SK-N-SH treated with all-trans-retinoic acid at 6 μM for 48 hours (cell line): Measurements from ENCODE around the gene PKMYT1.

Experiments
- ATAC-seq: fragments of 200-7000 bp; cut with Tn5 transposase; 3 replicates; pipeline ENCODE4 v1.9.1; 2020; ENCODE audit warnings: mild to moderate bottlenecking, moderate library complexity
- ARNTL ChIP-seq: fragments of 450-650 bp; formaldehyde crosslinking; IDR thresholded peaks from 2 replicates; pipeline ENCODE4 v1.5.0; 2020; ENCODE audit warnings: low read depth, mild to moderate bottlenecking, moderate library complexity, borderline replicate concordance
- BACH2 ChIP-seq: fragments of 250-450 bp; sonication (Bioruptor Pico); IDR thresholded peaks from 2 replicates; pipeline ENCODE4 v1.9.0; 2021; ENCODE audit warnings: mild to moderate bottlenecking, borderline replicate concordance
- CSDC2 ChIP-seq: fragments of 250-450 bp; sonication (Bioruptor Pico); IDR thresholded peaks from 2 replicates; pipeline ENCODE4 v1.5.0; 2020; ENCODE audit warnings: mild to moderate bottlenecking, moderate library complexity
- ESRRG ChIP-seq: fragments of 250-450 bp; sonication (Bioruptor Pico); IDR thresholded peaks from 2 replicates; pipeline ENCODE4 v1.6.1; 2021; ENCODE audit warnings: mild to moderate bottlenecking
- GLIS3 ChIP-seq: fragments of 250-450 bp; sonication (Bioruptor Pico); IDR thresholded peaks from 2 replicates; pipeline ENCODE4 v1.5.0; 2020; ENCODE audit warnings: mild to moderate bottlenecking, moderate library complexity
- OSR1 ChIP-seq: fragments of 250-450 bp; sonication (Bioruptor Pico); IDR thresholded peaks from 2 replicates; pipeline ENCODE4 v1.8.0; 2022; ENCODE audit warnings: moderate library complexity, mild to moderate bottlenecking, inconsistent platforms
- PATZ1 ChIP-seq: fragments of 250-450 bp; sonication (Bioruptor Pico); IDR thresholded peaks from 2 replicates; pipeline ENCODE4 v1.8.0; 2020; ENCODE audit warnings: mild to moderate bottlenecking, moderate library complexity, borderline replicate concordance
- PPARA ChIP-seq: fragments of 250-450 bp; sonication (Bioruptor Pico); IDR thresholded peaks from 2 replicates; pipeline ENCODE4 v1.5.0; 2020; ENCODE audit warnings: mild to moderate bottlenecking, borderline replicate concordance
- RARB ChIP-seq: fragments of 250-450 bp; sonication (Bioruptor Pico); IDR thresholded peaks from 2 replicates; pipeline ENCODE4 v1.8.0; 2021; ENCODE audit warnings: mild to moderate bottlenecking, moderate library complexity
- TCF4 ChIP-seq: fragments of 250-450 bp; sonication (Bioruptor Pico); IDR thresholded peaks from 2 replicates; pipeline ENCODE4 v1.8.0; 2021; ENCODE audit warnings: mild to moderate bottlenecking, moderate library complexity, borderline replicate concordance
- TOX ChIP-seq: fragments of 250-450 bp; sonication (Bioruptor Pico); IDR thresholded peaks from 2 replicates; pipeline ENCODE4 v1.8.0; 2021; ENCODE audit warnings: mild to moderate bottlenecking, moderate library complexity, borderline replicate concordance
- ZC3H10 ChIP-seq: fragments of 250-450 bp; sonication (Bioruptor Pico); IDR thresholded peaks from 2 replicates; pipeline ENCODE4 v1.5.1; 2021; ENCODE audit warnings: mild to moderate bottlenecking, moderate library complexity
- ZFP3 ChIP-seq: fragments of 250-450 bp; sonication (Bioruptor Pico); IDR thresholded peaks from 2 replicates; pipeline ENCODE4 v1.5.0; 2020; ENCODE audit warnings: mild to moderate bottlenecking, moderate library complexity
- ZFP30 ChIP-seq: fragments of 450-650 bp; formaldehyde crosslinking; IDR thresholded peaks from 2 replicates; pipeline ENCODE4 v1.5.0; 2022; ENCODE audit warnings: mild to moderate bottlenecking, moderate library complexity
- ZNF565 ChIP-seq: fragments of 450-650 bp; formaldehyde crosslinking; conservative IDR thresholded peaks from 2 replicates; pipeline ENCODE4 v1.5.0; 2020; ENCODE audit warnings: low read depth, mild to moderate bottlenecking, moderate library complexity
- ZNF70 ChIP-seq: fragments of 450-650 bp; formaldehyde crosslinking; IDR thresholded peaks from 2 replicates; pipeline ENCODE4 v1.5.0; 2020; ENCODE audit warnings: mild to moderate bottlenecking, moderate library complexity
- TF ChIP-seq, protein P1 (sequence below): fragments of 250-450 bp; sonication (Bioruptor Pico); IDR thresholded peaks from 2 replicates; pipeline ENCODE4 v1.5.0; 2020; ENCODE audit warnings: mild to moderate bottlenecking, moderate library complexity
- TF ChIP-seq, protein P2 (sequence below): fragments of 250-450 bp; sonication (Bioruptor Pico); IDR thresholded peaks from 2 replicates; pipeline ENCODE4 v1.5.1; 2020; ENCODE audit warnings: low read depth, mild to moderate bottlenecking, moderate library complexity
- TF ChIP-seq, protein P3 (sequence below): fragments of 250-450 bp; sonication (Bioruptor Pico); IDR thresholded peaks from 2 replicates; pipeline ENCODE4 v1.8.0; 2021; ENCODE audit warnings: low read depth, mild to moderate bottlenecking, moderate library complexity, borderline replicate concordance

The PKMYT1 gene

GRCh38 chr16:2992383-2993081, 12.3 kb upstream of the PKMYT1 start:
- ATAC-seq: no peak
- TF ChIP-seq ZFP3: no peak
- TF ChIP-seq TOX (CRISPR knock-in tag): no peak

DNA sequence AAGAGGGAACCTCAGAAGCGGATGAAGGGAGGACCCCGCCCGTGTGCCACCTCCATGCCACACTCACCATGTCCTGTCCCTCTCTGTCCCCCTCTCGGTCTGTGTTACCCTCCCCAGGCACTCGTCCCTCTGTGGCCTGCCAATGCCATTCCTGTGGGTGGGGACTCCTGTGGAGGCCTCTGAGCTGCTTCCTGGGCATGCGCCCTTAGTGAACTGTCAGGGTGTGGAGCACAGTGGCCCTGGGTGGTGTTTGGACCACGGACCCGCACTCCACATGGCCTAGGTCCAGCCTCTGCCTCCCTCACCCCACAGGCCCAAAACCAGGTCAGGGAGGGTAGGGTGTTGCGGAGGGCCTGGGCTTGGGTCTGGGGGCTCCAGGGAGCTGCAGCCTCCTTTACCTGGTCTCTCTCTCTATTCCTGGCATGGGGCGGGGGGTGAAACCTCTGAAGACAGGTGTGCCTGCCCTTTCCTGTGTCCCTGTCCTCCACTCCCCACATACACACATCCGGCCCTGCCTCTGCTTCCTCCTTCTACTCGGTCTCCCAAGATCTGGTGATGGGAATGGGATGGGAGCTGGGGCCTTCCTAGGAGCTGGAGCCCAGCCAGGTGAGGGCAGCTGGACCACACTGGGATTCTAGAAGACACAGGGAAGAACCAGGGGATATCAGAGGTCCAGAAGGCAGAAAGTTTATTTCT, 11.5 kb upstream of the PKMYT1 start:
- TF ChIP-seq ARNTL: no peak
- TF ChIP-seq CSDC2 (CRISPR knock-in tag): no peak
- no peak for TF ChIP-seq GLIS3
- TF ChIP-seq TCF4: no peak
- TF ChIP-seq, protein P1, sequence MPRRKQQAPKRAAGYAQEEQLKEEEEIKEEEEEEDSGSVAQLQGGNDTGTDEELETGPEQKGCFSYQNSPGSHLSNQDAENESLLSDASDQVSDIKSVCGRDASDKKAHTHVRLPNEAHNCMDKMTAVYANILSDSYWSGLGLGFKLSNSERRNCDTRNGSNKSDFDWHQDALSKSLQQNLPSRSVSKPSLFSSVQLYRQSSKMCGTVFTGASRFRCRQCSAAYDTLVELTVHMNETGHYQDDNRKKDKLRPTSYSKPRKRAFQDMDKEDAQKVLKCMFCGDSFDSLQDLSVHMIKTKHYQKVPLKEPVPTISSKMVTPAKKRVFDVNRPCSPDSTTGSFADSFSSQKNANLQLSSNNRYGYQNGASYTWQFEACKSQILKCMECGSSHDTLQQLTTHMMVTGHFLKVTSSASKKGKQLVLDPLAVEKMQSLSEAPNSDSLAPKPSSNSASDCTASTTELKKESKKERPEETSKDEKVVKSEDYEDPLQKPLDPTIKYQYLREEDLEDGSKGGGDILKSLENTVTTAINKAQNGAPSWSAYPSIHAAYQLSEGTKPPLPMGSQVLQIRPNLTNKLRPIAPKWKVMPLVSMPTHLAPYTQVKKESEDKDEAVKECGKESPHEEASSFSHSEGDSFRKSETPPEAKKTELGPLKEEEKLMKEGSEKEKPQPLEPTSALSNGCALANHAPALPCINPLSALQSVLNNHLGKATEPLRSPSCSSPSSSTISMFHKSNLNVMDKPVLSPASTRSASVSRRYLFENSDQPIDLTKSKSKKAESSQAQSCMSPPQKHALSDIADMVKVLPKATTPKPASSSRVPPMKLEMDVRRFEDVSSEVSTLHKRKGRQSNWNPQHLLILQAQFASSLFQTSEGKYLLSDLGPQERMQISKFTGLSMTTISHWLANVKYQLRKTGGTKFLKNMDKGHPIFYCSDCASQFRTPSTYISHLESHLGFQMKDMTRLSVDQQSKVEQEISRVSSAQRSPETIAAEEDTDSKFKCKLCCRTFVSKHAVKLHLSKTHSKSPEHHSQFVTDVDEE: no peak
- no peak for TF ChIP-seq ZFP30 (CRISPR knock-in tag)
- no peak for TF ChIP-seq ESRRG (CRISPR knock-in tag)
- no peak for TF ChIP-seq PATZ1
- no peak for TF ChIP-seq ZC3H10 (CRISPR knock-in tag)
- TF ChIP-seq, protein P2, sequence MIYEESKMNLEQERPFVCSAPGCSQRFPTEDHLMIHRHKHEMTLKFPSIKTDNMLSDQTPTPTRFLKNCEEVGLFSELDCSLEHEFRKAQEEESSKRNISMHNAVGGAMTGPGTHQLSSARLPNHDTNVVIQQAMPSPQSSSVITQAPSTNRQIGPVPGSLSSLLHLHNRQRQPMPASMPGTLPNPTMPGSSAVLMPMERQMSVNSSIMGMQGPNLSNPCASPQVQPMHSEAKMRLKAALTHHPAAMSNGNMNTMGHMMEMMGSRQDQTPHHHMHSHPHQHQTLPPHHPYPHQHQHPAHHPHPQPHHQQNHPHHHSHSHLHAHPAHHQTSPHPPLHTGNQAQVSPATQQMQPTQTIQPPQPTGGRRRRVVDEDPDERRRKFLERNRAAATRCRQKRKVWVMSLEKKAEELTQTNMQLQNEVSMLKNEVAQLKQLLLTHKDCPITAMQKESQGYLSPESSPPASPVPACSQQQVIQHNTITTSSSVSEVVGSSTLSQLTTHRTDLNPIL (CRISPR knock-in tag): no peak
- no peak for TF ChIP-seq BACH2 (CRISPR knock-in tag)
- ATAC-seq: no peak

- TF ChIP-seq, protein P1: no peak
- TF ChIP-seq OSR1 (CRISPR knock-in tag) (no peak), ZNF565 (no peak), ZFP30 (CRISPR knock-in tag) (no peak), ESRRG (CRISPR knock-in tag) (no peak), PATZ1 (no peak), RARB (no peak), ZNF70 (CRISPR knock-in tag) (no peak), ZFP3 (no peak), PPARA (no peak), TCF4 (no peak), TOX (CRISPR knock-in tag) (no peak)
- TF ChIP-seq, protein P2 (CRISPR knock-in tag): no peak
- TF ChIP-seq, protein P3, sequence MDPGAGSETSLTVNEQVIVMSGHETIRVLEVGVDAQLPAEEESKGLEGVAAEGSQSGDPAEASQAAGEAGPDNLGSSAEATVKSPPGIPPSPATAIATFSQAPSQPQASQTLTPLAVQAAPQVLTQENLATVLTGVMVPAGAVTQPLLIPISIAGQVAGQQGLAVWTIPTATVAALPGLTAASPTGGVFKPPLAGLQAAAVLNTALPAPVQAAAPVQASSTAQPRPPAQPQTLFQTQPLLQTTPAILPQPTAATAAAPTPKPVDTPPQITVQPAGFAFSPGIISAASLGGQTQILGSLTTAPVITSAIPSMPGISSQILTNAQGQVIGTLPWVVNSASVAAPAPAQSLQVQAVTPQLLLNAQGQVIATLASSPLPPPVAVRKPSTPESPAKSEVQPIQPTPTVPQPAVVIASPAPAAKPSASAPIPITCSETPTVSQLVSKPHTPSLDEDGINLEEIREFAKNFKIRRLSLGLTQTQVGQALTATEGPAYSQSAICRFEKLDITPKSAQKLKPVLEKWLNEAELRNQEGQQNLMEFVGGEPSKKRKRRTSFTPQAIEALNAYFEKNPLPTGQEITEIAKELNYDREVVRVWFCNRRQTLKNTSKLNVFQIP: no peak
- no peak for ATAC-seq
Measured at GRCh38 chr16:2990891-2991290, 10.6 kb upstream of the PKMYT1 start.
